Activated naive CD4-positive, alpha-beta T cell treated with anti-CD3 and anti-CD28 coated beads, Interleukin-2, amount 50 U/mL, for 72 hours (primary cell): ENCODE data around the gene EHMT1. TPM values are rescaled to one million over a fixed set of nuclear protein-coding genes. Genes with fewer than 3 reads are reported as not detected.
"Not testable (repeated sequence)": the region's sequence is repeated elsewhere in the genome, so short reads cannot be mapped to it uniquely, and the experiment has no call there.

Experiments used
- ATAC-seq, 2 donors: fragments of 150-1000 bp; cut with Tn5 transposase; 2 replicates each; pipeline ENCODE4 v1.10.0; 2021; ENCODE audit warnings: mild to moderate bottlenecking in 2 of 2, moderate library complexity in 2 of 2
- DNase-seq, 2 donors: peaks; one replicate each; pipeline ENCODE4 v3.0.0; 2021 to 2022; ENCODE audit warnings: low spot score in 2 of 2
- H3K27ac Mint-ChIP-seq, 2 donors: one replicate each; pipeline ENCODE4 v1.8.0; 2022; ENCODE audit warnings: mild to moderate bottlenecking in 2 of 2, mixed read lengths in 2 of 2
- H3K36me3 Mint-ChIP-seq, 2 donors: one replicate each; pipeline ENCODE4 v1.8.0; 2022; ENCODE audit warnings: mixed read lengths in 2 of 2
- H3K9me3 Mint-ChIP-seq, 2 donors: one replicate each; pipeline ENCODE4 v1.8.0; 2022; ENCODE audit warnings: mixed read lengths in 2 of 2
- total RNA-seq, 2 donors: library from RNA; stranded (reverse); gene quantifications; one replicate each; pipeline ENCODE4 v1.2.3, GENCODE V29; 2022

Gene EHMT1
- total RNA-seq, 2 donors from 2014 or later: 80.4 to 85.0 TPM

DNA sequence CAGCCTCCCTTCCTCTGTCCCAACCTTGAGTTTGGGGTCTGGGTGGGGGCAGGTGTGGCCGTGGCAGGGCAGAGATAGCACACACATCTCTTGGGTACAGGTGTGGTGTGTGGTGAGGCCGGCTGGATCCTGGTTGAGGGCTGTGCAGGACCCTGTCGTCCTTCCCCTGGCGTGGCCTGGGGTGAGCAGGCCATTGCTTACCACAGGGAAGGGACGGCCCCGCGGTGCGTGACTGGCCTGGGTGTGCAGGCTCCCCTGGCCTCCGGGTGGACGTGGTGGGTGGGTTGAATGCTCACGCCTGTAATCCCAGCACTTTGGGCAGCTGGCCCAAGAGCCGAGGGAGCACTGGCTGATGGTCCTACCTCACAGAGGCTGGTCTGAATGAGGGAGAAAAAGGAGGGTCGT, 12.1 kb upstream of the EHMT1 start:
- Mint-ChIP-seq H3K36me3 (no peaks in the 10 kb centered on the region), H3K9me3 (no peaks in the 10 kb centered on the region), H3K27ac (peak overlapping the region in 1 of 2 donors; percentile 56)
- ATAC-seq (no peak), DNase-seq (no peak)

DNA sequence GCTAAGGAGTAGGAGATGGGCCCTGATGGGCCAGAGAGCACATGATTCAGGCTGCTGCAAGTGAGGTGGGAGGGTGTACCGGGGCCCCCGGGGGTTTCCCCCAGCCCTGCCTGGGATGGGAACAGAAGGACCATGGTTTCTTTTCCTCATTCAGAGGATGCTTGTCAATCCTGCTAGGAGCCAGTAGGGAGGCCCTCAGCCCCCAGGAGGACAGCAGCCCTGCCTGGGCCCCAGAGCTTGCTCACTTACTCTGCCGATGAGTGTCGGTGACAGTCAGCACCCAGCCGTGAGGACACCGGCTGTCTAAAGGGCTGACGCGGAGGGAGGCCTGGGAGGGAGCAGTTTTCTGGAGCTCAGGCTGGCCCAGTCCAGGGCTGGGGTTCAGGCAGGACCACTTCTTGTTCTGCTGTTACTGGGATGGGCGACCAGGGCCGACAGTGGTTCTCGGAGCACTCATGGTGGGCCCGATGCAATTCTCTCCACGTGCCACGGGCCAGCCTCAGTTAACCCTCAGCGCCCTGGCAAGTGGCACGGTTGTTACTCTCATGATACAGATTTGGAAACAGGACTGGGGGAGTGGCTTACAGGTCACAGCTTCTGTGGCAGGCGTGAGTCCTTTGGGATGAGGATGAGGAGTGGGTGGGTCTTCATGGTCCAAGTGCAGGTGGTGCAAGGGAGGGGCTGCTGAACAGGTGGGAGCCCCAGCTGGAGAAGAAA, 11.5 kb upstream of the EHMT1 start:
- ATAC-seq (no peak), DNase-seq (no peak)
- peak overlapping the region in 1 of 2 donors; percentile 56 for H3K27ac Mint-ChIP-seq
- H3K36me3 Mint-ChIP-seq: no peaks in the 10 kb centered on the region
- no peaks in the 10 kb centered on the region for H3K9me3 Mint-ChIP-seq

DNA sequence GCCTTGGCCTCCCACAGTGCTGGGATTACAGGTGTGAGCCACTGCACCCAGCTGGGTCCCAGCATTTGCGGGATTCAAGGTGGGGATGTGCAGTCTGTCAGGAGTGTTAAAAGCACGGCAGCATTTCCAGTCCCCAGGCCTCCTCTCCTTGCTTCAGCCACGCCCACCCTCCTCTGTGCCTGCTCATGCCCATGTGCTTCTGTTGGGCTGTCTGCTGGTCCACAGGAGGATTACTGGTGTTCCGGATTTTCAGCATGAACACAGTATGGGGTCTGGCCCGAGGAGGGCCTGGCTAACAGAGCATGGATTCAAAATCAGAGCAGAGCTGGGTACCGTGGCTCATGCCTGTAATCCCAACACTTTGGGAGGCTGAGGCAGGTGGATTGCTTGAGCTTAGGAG, 7.9 kb upstream of the EHMT1 start:
- DNase-seq (no peak), ATAC-seq (no peak)
- no peaks in the 10 kb centered on the region for H3K9me3 Mint-ChIP-seq
- H3K27ac Mint-ChIP-seq: peak overlapping the region; percentile 68 to 86
- no peaks in the 10 kb centered on the region for H3K36me3 Mint-ChIP-seq

DNA sequence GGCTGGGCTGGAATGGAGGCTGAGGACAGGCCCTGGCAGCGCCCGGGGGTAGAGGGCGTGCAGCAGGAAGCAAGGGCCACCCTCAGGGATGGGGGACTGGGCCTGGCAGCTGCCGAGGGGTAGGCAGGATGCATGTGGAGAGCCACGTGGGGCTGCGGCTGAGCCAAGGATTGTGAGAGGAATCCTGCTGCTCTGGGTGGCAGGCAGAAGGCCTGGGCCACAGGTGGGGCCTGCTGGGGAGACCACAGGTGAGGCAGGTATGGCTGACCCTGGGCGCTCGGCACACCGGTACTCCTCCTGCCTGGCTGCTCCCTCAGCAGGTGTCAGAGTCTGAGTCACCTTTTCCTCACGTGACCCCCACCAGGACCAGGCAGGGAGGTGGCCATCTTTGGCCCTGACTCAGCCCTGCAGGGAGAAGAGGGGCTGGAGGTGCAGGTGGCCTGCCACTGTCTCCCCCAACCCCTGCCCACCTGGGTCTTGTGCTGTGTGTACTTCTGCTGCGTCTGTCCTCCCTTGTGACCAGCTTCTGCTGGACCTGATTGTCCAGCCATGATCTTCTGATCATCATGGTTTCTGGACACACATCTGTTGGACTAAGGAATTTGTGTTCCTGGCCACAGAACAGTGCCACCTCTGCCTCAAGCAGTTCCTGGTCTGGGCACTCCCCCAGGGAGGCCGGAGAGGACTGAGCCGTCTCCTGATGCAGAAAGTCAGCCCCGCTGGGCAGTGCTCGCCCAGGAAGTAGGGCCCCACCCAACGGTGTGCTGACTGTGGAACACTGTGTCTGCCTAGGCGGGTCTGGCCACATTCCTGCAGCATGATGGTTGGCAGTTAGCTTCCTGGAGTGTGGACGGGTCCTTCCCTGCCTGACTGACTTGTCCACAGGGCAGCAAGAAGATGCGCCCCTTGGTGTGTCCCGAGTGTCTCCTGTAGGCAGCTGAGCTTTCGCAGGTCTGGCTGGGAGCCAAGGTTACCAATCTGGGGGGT, 6.9 kb upstream of the EHMT1 start:
- DNase-seq (no peak), ATAC-seq (peak; percentile 68 to 80)
- no peaks in the 10 kb centered on the region for H3K9me3 Mint-ChIP-seq
- peak overlapping the region; percentile 68 to 86 for H3K27ac Mint-ChIP-seq
- H3K36me3 Mint-ChIP-seq: no peaks in the 10 kb centered on the region

DNA sequence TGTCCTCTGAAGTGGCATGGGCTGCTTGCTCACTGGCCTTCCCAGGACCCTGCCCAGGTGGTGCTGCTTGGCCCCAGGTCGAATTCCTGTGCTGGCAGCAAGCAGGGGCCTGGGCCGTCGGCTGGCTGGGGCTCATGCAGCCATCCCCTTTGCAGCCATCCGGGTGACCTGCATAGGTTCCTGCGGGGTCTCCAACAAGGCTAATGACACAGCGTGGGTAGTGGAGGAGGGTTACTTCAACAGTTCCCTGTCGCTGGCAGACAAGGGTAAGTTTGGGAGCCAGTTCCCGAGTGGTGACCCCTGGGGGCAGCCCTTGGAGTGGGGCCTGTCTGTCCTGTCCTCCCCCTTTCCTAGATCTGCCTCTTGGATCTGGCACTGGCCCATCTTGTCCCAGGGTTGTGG, 6.1 kb upstream of the EHMT1 start:
- peaks cover 6 to 7% of the 10 kb centered on the region in 2 donors for H3K36me3 Mint-ChIP-seq
- ATAC-seq (no peak), DNase-seq (no peak)
- no peaks in the 10 kb centered on the region for H3K9me3 Mint-ChIP-seq
- H3K27ac Mint-ChIP-seq: peak overlapping the region in 1 of 2 donors; percentile 86

DNA sequence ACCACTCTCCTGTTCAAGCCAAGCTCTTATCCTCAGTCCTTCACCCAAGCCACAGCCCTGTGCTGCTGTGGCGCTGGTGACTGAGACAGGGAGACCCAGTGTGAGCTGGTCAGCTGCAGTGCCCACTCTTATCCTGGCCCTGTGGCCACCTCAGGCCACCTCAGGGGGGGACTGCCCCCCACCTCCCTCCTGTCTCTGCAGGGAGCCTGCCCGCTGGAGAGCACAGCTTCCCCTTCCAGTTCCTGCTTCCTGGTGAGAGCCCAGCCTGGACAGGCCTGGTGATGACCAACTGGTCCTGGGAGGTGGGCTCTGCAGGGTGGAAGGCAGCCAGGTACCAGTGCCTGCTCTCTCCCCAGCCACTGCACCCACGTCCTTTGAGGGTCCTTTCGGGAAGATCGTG, 5.5 kb upstream of the EHMT1 start:
- ATAC-seq: no peak
- Mint-ChIP-seq H3K9me3 (no peaks in the 10 kb centered on the region), H3K27ac (peak overlapping the region in 1 of 2 donors; percentile 86), H3K36me3 (peaks cover 6 to 12% of the 10 kb centered on the region in 2 donors)
- DNase-seq: no peak

DNA sequence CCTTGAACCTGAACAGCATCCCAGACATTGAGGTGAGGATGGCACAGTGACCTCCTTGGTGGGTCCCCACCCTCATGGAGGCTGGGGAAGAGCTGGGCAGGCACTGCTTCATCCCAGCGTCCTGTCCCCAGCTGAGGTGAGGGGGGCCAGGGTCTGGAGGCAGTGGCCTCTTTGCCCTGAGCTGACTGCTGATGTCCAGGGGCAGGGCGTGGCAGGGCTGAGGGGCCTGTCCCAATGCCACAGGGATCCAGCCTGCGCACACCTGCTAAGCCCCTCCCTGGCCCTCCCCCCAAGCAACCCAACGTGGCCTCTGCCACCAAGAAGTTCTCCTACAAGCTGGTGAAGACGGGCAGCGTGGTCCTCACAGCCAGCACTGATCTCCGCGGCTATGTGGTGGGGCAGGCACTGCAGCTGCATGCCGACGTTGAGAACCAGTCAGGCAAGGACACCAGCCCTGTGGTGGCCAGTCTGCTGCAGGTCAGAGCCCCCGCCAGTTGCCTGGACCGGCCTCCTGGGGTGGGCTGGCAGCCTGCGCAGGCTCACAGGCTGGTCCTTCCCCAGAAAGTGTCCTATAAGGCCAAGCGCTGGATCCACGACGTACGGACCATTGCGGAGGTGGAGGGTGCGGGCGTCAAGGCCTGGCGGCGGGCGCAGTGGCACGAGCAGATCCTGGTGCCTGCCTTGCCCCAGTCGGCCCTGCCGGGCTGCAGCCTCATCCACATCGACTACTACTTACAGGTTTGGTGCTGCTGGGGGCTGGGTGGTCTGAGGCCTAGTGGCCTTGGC, 4.9 kb upstream of the EHMT1 start:
- ATAC-seq (no peak), DNase-seq (no peak)
- Mint-ChIP-seq H3K27ac (no peak overlapping the region), H3K9me3 (no peaks in the 10 kb centered on the region), H3K36me3 (peaks cover 6 to 12% of the 10 kb centered on the region in 2 donors)

DNA sequence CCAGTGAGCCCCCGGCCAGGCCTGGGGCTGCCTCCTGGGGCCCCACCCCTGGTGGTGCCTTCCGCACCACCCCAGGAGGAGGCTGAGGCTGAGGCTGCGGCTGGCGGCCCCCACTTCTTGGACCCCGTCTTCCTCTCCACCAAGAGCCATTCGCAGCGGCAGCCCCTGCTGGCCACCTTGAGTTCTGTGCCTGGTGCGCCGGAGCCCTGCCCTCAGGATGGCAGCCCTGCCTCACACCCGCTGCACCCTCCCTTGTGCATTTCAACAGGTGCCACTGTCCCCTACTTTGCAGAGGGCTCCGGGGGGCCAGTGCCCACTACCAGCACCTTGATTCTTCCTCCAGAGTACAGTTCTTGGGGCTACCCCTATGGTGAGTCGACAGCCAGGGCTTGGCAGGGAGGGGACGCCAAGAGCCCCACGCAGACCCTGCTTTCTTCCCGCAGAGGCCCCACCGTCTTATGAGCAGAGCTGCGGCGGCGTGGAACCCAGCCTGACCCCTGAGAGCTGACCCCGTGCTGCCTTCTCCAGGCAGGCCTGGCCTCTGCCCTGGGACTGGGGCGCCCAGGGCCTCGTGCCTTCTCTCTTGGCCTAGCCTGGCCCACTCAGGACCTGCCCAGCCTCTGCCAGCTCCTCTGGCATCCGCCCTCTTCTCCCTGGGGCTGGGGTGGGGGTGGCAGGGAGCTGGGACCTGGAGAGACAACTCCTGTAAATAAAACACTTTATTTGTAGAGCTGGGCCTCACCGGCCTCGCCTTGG, 4.0 kb upstream of the EHMT1 start:
- no peak overlapping the region for H3K27ac Mint-ChIP-seq
- H3K36me3 Mint-ChIP-seq: peaks cover 11 to 18% of the 10 kb centered on the region in 2 donors
- ATAC-seq: no peak
- no peak for DNase-seq
- no peaks in the 10 kb centered on the region for H3K9me3 Mint-ChIP-seq

DNA sequence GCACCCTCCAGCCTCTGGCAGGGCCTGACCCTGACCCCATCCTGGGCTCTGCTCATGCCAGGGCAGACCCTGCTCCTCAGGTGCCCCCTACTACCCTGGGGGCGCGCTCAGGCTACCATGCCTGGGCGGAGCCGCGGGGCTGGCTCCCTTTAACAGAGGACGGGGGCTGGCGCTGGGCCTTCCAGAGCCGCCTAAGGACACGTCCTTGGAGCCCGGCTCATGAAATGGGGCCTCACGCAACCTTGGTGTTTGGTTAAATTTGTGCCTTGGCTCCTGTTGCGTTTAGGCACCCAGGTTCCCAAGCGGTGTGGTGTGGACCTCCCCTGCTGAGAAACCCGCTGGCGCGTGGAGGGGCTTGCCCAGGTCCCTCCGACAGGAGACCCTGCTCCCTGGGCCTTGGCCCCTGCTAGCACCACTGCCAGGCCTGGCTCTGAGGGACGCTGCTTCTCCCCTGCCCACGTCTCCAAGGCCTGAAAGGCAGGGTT, 3.4 kb upstream of the EHMT1 start:
- ATAC-seq (no peak), DNase-seq (no peak)
- no peak overlapping the region for H3K27ac Mint-ChIP-seq
- no peaks in the 10 kb centered on the region for H3K9me3 Mint-ChIP-seq
- peaks cover 11 to 20% of the 10 kb centered on the region in 2 donors for H3K36me3 Mint-ChIP-seq

DNA sequence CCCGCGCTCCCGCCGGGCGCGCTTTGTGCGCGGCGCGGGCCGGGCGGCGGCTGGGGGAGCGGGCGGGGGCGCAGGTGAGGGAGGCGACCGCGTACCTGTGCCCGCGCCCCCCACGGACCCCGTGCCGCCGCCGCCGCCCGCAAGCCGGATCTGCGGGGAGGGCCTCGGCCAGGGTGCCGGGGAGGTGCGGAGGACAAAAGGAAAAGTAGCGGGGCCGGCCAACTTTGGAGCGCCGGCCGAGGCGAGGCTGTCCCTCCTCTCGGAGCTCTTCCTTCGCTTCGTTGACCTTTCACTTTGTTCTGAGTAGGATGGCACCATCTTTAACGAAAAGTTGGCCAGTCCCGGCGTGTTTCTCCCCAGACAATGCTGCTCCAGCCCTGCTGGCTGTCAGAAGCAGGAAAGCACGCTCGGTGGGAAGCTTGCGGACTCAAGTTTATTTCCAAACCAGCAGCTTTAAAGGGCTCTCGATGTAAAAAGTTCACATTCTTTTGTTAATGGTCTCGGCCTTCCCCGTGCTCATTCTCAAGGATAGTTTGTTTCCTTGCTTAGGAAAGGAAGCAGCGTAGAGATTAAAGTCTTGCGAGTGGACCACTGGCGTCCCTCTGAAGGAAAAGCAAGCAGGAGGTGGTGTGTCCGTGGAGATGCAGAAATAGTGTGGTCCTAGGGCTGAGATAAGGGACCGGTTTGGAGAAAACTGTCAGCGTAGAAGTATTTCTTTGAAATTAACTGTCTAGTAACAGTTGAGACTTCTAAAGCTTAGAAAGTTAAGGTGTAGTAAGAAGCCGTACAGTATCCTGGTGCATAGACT, 639 bp downstream of the EHMT1 start:
- no peaks in the 10 kb centered on the region for H3K9me3 Mint-ChIP-seq
- peak overlapping the region; percentile 82 to 90 for H3K27ac Mint-ChIP-seq
- H3K36me3 Mint-ChIP-seq: peaks cover 19 to 20% of the 10 kb centered on the region in 2 donors
- ATAC-seq (peak; percentile 17 to 30), DNase-seq (peak in 1 of 2 donors; percentile 30)

DNA sequence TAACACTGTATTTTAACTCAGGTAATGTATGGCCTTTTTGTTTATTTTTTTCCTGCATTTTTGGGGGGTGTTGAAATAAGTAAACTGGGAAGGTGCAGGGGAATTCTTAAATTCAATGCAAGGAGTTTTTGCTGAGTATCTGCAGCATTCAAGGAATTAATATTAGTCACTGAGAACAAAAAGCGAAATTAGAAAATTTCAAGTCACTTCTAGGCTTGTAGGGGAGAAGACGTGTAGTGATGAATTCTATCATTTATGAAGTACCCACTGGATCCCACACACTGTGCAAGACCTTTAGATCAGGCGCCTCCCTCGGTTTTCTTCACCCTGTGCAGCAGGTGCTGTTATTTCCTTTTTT, 1.2 kb downstream of the EHMT1 start:
- no peak for ATAC-seq
- no peaks in the 10 kb centered on the region for H3K9me3 Mint-ChIP-seq
- peaks cover 19 to 20% of the 10 kb centered on the region in 2 donors for H3K36me3 Mint-ChIP-seq
- DNase-seq: no peak
- H3K27ac Mint-ChIP-seq: peak overlapping the region; percentile 17 to 82

DNA sequence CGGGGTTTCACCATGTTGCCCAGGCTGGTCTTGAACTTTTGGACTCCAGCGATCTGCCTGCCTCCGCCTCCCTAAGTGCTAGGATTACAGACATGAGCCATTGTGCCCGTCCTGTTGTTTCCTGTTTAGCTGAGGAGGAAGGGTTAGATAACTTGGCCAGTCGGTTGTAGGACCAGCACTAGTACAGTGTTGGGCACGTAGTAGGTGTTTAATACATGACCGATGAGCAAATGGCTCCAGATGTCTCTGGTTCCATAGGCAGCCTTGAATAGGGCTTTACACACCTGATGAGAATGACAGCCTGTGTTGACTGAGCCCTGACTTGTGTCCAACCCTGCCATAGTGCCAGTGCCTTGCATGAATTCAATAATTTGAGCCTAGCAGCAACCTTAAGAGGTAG, 1.8 kb downstream of the EHMT1 start:
- H3K9me3 Mint-ChIP-seq: no peaks in the 10 kb centered on the region
- no peak for DNase-seq
- peak overlapping the region in 1 of 2 donors; percentile 37 for H3K27ac Mint-ChIP-seq
- no peak for ATAC-seq
- peaks cover 20 to 24% of the 10 kb centered on the region in 2 donors for H3K36me3 Mint-ChIP-seq

DNA sequence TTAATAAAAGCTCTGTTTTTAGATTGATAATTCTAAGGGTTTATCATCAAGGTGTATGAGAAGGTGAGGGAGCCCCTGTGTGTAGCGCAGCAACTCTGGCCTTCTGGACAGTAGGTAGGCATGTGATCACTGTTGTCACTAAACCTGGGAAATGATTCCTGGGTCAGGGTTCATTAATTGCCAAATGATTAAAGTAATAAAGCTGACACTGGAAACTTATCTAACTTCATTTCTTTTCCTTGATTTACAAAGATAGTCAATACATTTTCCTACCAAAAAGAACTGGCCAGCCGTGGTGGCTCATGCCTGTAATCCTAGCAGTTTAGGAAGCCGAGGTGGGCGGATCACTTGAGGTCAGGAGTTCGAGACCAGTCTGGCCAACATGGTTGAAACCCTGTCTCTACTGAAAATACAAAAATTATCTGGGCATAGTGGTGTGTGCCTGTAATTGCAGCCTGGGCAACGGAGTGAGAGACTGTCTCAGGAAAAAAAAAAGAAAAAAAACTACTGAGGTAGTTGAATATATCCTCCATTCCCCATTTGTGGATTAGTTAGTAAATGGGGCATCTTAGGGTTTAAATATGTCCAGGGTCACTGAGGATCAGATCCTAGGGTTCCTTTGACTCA, 2.4 kb downstream of the EHMT1 start:
- H3K36me3 Mint-ChIP-seq: peaks cover 20 to 26% of the 10 kb centered on the region in 2 donors
- H3K27ac Mint-ChIP-seq: no peak overlapping the region
- DNase-seq: no peak
- no peaks in the 10 kb centered on the region for H3K9me3 Mint-ChIP-seq
- ATAC-seq: no peak

DNA sequence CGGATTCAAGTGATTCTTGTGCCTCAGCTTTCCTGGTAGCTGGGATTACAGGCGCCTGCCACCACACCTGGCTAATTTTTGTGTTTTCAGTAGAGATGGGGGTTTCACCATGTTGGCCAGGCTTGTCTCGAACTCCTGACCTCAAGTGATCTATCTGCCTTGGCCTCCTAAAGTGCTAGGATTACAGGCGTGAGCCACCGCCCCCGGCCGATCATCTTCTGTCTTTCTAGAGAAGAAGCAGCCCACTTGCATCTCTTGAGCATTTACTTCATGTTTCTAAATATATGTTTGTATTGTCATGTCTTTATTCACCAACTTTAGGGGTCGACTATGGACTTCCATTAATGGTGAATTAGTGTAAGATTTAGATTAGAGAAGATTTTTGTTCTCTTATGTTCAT, 3.4 kb downstream of the EHMT1 start:
- DNase-seq, H3K9me3 Mint-ChIP-seq, ATAC-seq: not testable (repeated sequence)
- peak overlapping the region in 1 of 2 donors; percentile 77 for H3K27ac Mint-ChIP-seq
- peaks cover 19 to 30% of the 10 kb centered on the region in 2 donors for H3K36me3 Mint-ChIP-seq

DNA sequence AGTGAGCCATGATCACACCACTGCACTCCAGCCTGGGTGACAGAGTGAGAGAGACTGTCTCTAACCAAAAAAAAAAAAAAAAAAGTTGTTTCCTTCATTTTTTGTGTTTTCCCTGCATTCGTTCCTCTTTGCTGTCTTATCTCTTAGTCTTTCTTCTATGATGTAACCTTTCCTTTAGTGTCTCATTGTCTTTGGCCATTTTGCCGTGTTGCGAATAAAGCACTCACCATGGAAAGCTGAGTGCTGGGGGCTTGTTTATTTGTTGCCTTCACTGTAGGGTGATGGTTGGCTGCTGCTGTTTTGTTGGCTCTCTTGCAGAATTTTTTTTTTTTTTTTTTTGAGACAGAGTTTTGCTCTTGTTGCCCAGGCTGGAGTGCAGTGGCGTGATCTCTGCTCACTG, 7.7 kb downstream of the EHMT1 start:
- no peak for DNase-seq
- H3K36me3 Mint-ChIP-seq: peaks cover 0 to 29% of the 10 kb centered on the region in 2 donors
- no peak for ATAC-seq
- H3K9me3 Mint-ChIP-seq: no peaks in the 10 kb centered on the region
- H3K27ac Mint-ChIP-seq: no peak overlapping the region
